HG02884 (cell line): ENCODE data around the gene FGR.
"Not testable (repeated sequence)": the region's sequence is repeated elsewhere in the genome, so short reads cannot be mapped to it uniquely, and the experiment has no call there.

Source experiments
- ATAC-seq: cut with Tn5 transposase; IDR thresholded peaks from one replicate; pipeline ENCODE4 v1.9.1; 2021; ENCODE audit warnings: mild to moderate bottlenecking, moderate library complexity; ENCODE audit not compliant: unreplicated experiment

The FGR gene

DNA sequence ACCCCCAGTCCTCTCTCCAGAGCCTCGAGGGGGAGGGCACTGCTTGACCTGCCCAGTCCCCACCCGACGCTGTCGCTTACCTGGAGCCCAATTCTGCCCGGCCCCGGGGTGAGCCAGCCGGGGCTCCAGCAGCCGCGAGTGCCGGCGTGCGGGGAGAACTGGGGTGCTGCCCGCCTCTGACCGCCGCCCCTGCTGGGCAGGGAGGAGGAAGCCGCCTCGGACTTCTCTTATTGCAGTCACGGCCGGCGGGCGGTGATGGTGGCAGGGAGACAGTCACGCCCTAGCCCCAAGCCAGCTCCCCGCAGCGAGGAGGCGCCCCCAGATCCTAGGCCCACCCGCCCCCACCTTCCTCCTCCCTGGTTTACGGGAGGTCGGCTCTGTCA, at the start of gene FGR:
Gene FGR (minus strand): TSS at position 201 of the 383 bp plus-strand sequence. CDS start 11,269 bp downstream, outside the sequence.
- ATAC-seq = no peak

GRCh38 chr1:27684176-27684575, 49.2 kb upstream of the FGR start:
- no peak for ATAC-seq

GRCh38 chr1:27682351-27682944, 47.5 kb upstream of the FGR start:
- ATAC-seq = no peak

GRCh38 chr1:27681580-27681979, 46.6 kb upstream of the FGR start:
- ATAC-seq = not testable (repeated sequence)

GRCh38 chr1:27680225-27680791, 45.3 kb upstream of the FGR start:
- not testable (repeated sequence) for ATAC-seq

DNA sequence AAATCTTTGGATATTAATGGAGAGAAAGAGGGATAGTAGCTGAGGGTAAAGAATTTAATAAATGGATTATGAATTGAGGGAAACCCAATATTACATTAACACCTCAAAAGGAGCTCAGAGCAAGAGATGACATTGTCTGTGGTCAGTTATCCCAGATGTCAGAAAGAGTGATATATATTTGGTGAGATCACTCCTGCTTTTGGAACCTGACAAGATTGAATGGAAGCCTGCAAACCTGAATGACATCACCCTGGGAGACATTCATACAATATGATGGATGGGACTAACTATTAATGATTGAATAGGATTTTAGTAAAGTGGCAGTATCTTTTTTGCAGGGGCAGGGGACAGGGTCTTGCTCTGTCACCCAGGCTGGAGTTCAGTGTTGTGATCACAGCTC, 43.8 kb upstream of the FGR start:
- no peak for ATAC-seq

- no peak for ATAC-seq
Measured at GRCh38 chr1:27676410-27676809, 41.4 kb upstream of the FGR start.

GRCh38 chr1:27672750-27673112, 37.7 kb upstream of the FGR start:
- no peak for ATAC-seq

DNA sequence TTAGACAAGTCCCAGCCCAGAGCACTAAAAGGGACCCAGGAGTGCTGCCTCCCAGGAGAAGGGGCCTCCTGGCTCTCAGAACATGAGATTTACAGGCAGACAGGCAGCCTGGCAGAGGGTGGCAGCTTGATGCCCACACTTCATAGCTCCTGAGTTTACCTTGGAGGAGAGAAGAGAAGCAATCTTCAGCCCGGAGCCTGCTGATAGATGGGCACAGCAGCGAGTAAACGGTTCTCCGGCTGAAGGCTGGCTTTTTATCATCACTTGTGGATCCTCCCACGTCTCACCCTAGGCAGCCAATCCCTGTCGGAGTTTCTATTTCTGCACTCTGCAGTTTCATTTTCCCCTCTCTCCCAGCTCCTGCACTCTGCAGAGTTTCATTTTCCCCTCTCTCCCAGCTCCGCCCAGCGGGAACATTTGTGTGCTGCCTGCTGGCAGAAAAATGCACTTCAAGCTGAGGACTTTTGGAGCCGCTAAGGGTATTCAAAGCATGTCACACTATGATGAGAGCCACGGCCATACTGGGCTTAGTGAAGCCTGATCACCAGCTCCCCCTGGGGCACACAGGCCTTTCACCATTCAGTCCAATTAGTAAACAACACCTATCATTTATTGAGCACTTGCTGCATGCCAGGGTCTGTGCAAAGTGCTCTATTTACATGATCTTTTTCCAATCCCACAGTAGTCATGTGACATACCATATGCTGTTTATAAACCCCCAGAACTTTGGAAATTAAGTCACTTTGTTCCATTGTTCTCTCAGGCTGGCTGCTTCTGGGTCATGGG, 37.2 kb upstream of the FGR start, which contains the start of gene IFI6:
Gene IFI6 (minus strand): TSS at position 229 of the 786 bp plus-strand sequence. CDS start 2,878 bp downstream, outside the sequence.
- ATAC-seq = peak; percentile 86

DNA sequence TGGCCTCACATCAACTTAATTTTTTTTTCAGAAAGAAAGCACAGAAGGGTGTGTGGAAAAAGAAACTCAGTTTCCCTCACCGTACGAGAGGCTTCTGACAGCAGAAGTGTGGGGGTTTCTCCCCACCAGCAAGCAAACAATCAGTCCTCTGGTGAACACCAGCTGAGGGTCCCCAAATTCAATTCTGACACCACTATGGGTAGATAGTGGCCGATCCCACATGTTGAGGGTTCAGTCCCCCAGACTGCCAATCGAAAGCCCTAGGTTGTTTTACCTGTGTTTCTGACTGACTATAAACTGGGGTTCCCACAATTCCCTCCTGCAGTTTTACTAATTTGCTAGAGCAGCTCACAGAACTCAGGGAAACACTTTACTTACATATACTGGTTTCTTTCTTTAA, 34.9 kb upstream of the FGR start:
- ATAC-seq = no peak

- no peak for ATAC-seq
Measured at GRCh38 chr1:27668808-27669723, 34.1 kb upstream of the FGR start.

DNA sequence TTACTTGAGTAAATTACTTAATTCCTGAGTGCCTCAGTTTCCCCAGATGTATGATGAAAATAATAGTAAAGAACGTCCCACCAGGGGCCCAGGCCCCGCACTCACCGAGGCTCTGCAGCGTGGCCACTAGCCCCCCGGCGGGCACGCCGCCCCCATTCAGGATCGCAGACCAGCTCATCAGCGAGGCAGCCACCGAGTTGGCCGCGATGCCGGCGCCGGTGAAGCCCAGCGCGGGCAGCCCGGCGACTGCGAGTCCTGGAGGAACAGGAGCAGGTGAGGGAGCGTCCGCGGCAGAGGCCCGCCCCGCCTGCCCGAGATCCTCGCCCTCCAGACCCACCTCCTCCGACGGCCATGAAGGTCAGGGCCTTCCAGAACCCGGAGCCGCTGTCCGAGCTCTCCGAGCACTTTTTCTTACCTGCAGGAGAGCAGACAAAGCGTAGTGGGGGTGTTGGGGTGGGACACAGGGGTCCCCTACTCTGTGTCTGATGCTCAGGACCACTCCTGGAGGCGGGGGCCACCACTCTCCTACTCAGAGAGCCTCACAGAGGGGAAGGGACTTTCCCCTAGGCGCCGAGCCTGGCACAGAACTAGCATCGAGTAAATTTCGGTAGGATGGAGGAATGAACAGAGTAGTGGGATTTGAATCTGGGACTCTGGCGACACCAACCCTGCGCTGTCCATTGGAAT, 33.3 kb upstream of the FGR start:
- ATAC-seq = no peak

- no peak for ATAC-seq
Measured at GRCh38 chr1:27666791-27667254, 31.8 kb upstream of the FGR start.

GRCh38 chr1:27666294-27666693, 31.3 kb upstream of the FGR start:
- no peak for ATAC-seq

GRCh38 chr1:27665016-27665651, 30.1 kb upstream of the FGR start:
- no peak for ATAC-seq

DNA sequence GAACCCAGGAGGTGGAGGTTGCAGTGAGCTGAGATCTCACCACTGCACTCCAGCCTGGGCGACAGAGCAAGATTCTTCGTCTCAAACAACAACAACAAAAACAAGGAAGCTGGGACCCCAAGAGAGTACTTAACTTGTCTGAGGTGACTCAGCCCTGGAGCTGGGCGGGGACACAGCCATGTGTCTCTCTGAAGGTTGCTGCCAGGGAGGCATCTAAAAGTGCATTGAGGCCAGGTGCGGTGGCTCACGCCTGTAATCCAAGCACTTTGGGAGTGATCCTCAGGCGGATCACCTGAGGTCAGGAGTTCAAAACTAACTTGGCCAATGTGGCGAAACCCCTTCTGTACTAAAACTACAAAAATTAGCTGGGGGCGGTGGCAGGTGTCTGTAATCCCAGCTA, 29.3 kb upstream of the FGR start:
- ATAC-seq = no peak

- ATAC-seq = no peak
Measured at GRCh38 chr1:27662707-27663393, 27.9 kb upstream of the FGR start.

DNA sequence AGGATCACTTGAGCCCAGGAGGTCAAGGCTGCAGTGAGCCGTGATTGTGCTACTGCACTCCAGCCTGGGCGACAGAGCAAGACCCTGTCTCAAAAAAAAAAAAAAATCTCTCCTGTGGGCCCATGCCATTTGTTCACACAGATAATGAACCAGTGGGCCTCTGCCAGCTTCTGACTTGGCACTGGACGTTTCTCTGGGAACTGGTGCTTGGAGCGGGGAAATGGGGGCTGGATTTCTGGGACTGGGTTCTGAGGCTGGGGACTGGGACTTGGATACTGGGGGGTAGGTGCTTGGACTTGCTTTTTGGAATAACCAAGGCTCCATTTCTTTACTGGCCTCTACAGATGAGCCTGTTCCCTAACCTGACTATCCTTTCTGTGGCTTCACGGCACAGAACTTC, 27.3 kb upstream of the FGR start:
- ATAC-seq = no peak

GRCh38 chr1:27661412-27662075, 26.6 kb upstream of the FGR start:
- no peak for ATAC-seq
